NOMO-1 (cell line): ENCODE results near the gene MAGI3.
"Not testable (repeated sequence)": the region's sequence is repeated elsewhere in the genome, so short reads cannot be mapped to it uniquely, and the experiment has no call there.

Experiments used
- DNase-seq, 2 experiments: peaks; one replicate each; lab custom pipeline; 2025; ENCODE audit not compliant: unreplicated experiment in 2 of 2; lab: John Stamatoyannopoulos, UW

MAGI3 gene

GRCh38 chr1:113678159-113678469 is 287.8 kb downstream of the MAGI3 start:
- DNase-seq: no peak

DNA sequence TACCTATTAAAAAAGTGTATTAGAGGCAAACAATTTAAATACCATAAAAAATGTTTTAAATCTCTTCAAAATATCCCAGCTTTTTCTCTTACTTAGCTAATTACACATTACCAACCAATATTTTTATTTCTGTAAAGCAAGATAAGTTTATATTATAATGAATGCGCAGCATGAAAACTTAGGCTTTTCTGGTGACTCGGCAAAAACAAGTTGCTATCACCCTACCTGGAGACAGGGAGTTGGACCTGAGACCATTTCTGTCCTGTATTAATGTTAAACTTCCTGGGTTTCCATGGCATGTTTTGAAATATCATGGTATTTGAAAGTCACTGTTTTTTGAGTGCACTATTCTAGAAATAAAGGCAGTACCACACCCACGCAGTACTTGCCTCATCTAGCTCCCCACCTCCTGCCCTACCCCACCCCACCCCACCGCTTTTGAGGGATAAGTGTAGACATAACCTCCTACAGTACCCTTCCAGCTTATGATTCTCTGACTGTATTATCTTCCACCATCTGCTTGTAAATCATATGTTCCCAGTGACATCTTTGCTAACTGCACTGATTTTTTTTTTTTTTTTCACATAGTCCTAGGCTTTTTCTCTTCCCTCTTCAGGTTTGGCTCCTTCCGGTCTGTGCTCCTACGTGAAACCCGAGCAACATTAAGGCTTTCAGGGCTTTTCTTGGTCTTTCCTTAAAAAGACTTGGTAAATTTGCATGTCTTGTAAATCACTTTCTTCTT is 291.5 kb downstream of the MAGI3 start:
- DNase-seq: no peak

DNA sequence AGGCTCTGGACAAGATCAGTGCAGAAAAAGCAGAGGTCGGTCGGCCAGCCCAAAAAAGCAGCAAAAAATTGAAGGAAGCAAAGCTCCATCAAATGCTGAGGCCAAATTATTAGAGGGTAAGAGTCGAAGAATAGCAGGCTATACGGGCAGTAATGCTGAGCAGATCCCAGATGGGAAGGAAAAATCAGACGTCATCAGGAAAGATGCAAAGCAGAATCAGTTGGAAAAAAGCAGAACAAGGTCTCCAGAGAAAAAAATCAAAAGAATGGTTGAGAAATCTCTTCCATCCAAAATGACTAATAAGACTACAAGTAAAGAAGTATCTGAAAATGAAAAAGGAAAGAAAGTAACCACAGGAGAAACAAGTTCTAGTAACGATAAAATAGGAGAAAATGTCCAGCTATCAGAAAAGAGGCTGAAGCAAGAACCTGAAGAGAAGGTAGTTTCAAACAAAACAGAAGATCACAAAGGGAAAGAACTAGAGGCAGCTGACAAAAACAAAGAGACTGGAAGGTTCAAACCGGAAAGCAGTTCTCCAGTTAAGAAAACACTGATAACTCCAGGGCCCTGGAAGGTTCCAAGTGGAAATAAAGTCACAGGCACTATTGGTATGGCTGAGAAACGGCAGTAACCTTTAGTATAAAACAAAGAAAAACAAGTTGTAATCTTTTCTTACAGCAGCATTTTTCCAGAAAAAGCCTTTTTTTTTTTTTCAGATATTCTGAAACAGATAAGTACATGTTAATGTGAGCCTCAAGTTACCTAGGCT is 293.3 kb downstream of the MAGI3 start:
- DNase-seq: peak in 1 of 2 experiments; percentile 19

GRCh38 chr1:113684153-113684541 is 293.8 kb downstream of the MAGI3 start:
- no peak for DNase-seq

DNA sequence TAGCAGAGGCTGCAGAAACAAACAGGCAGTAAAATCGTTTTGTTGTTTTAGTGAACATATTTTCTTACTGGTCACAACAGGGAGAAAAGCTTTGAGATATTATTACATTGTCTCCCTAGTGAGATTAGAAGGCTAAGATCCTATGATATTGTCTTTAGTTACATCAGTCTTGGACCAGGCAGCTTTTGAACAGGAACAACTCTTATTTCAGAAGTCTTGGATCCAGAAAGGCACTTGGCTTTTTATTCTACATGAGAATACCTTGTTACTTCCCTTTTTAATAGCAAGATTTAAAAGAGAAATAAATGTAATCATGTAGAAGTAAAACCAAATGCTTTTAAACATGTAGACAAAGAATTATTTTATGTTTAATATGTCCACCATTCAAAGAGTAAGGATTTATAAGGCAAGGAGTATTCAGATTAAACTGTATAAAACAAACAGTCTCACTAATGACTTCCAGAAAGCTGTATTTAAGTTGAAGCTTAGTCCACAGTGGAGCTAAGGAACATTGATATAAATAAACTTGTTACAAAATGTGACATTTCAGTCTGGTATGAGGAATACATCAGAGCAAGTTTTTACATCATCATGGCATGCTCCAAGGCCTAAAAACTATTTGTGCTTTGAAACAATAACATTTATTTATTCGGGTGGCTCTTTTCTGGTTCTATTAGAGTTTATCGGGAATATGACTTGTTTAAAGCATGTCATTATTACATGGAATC is 296.7 kb downstream of the MAGI3 start:
- no peak for DNase-seq

- DNase-seq: no peak
Measured at GRCh38 chr1:113691184-113691583, 300.9 kb downstream of the MAGI3 start.

GRCh38 chr1:113692342-113692741 is 302.0 kb downstream of the MAGI3 start:
- peak in 1 of 2 experiments; percentile 4 for DNase-seq

DNA sequence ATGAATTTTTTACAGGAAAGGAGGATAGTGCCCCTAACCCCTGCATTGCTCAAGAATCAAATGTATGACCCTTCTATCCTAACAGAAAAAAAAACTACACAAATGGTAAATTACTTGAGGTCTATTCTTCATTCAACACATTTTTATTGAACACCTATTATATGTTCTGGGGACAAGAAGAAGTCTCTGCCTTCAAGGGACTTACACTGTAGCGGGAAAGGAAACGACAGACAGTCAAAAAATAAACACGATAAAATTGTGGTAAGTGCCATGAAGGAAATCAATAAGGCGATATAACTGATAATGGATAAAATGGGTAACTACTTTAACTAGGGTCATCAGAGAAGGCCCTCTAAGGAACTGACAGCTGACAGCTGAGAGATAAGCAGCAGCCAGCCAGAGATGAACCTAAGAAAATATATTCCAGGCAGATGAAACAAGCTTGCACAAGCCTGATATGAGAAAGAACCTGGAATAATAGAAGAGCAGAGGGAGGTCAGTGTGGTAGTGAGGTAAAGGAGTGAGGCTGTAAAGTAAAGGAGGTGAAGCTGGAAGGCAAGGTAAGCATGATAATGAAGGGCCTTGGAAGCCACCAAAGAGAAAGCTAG is 302.6 kb downstream of the MAGI3 start:
- DNase-seq: no peak

- DNase-seq: no peak
Measured at GRCh38 chr1:113694910-113695309, 304.6 kb downstream of the MAGI3 start.

DNA sequence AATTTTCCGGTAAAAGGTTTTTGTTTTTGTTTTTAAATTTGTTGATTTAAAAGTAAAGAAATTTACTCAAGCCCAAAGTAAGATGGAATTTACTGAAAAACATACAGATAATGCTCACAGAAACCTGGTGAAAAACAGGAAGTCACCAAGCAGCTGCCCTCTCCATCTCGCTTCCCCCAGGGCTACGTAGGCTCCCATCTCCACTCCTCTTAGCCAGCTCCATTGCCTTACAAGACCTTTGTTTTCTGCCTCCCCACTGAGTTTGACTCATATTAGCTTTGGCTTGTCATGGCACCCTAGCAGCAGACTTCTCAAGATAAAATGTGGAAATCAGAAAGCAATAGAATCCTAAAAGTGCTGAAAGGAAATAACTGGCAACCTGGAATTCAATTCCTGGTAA is 311.1 kb downstream of the MAGI3 start:
- peak in 1 of 2 experiments; percentile 12 for DNase-seq

- no peak for DNase-seq
Measured at GRCh38 chr1:113714606-113715269, 324.4 kb downstream of the MAGI3 start.

DNA sequence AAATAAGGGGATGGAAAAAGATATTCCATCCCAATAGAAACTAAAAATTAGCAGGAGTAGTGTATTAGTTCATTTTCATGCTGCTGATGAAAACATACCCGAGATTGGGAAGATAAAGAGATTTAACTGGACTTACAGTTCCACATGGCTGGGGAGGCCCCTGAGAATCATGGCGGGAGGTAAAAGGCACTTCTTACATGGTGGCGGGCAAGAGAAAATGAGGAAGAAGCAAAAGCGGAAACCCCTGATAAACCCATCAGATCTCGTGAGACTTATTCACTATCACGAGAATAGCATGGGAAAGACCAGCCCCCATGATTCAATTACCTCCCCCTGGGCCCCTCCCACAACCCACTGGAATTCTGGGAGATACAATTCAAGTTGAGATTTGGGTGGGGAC is 327.2 kb downstream of the MAGI3 start:
- DNase-seq: not testable (repeated sequence)

GRCh38 chr1:113718621-113719020 is 328.3 kb downstream of the MAGI3 start:
- not testable (repeated sequence) for DNase-seq

GRCh38 chr1:113721010-113721409 is 330.7 kb downstream of the MAGI3 start:
- DNase-seq: no peak

GRCh38 chr1:113732802-113733201 is 342.5 kb downstream of the MAGI3 start:
- DNase-seq: no peak

- DNase-seq: no peak
Measured at GRCh38 chr1:113734357-113735055, 344.2 kb downstream of the MAGI3 start.
